H9 (cell line): ENCODE data around the gene LDB3. TPM values are rescaled to one million over a fixed set of nuclear protein-coding genes. Genes with fewer than 3 reads are reported as not detected.

ENCODE experiments used
- DNase-seq: peaks from one replicate; pipeline ENCODE4 v3.0.0-alpha.2; 2017
- H2AFZ ChIP-seq: one replicate; pipeline ENCODE4 v1.6.1; 2013; ENCODE audit warnings: mild to moderate bottlenecking, low read length, control low read depth, moderate library complexity
- H2AK5ac ChIP-seq: 2 replicates; pipeline ENCODE4 v1.6.1; 2013; ENCODE audit warnings: low read length, control low read depth, mixed read lengths; ENCODE audit not compliant: insufficient read length
- H2BK120ac ChIP-seq: one replicate; pipeline ENCODE4 v1.6.1; 2013; ENCODE audit warnings: low read depth, mild to moderate bottlenecking, low read length, control low read depth, inconsistent platforms; ENCODE audit not compliant: poor library complexity, severe bottlenecking
- H2BK12ac ChIP-seq: 2 replicates; pipeline ENCODE4 v1.6.1; 2013; ENCODE audit warnings: low read length, control low read depth, mixed read lengths, low read depth; ENCODE audit not compliant: insufficient read length
- H2BK15ac ChIP-seq: 2 replicates; pipeline ENCODE4 v1.6.1; 2013; ENCODE audit warnings: low read depth, low read length, control low read depth
- H2BK20ac ChIP-seq: one replicate; pipeline ENCODE4 v1.6.1; 2013; ENCODE audit warnings: low read depth, mild to moderate bottlenecking, low read length, control low read depth, inconsistent platforms; ENCODE audit not compliant: poor library complexity, severe bottlenecking
- H2BK5ac ChIP-seq: 2 replicates; pipeline ENCODE4 v1.6.1; 2013; ENCODE audit warnings: low read length, control low read depth, mixed read lengths; ENCODE audit not compliant: insufficient read length
- H3K14ac ChIP-seq: 2 replicates; pipeline ENCODE4 v1.6.1; 2013; ENCODE audit warnings: low read length, control low read depth; ENCODE audit not compliant: insufficient read depth
- H3K18ac ChIP-seq: 2 replicates; pipeline ENCODE4 v1.6.1; 2013; ENCODE audit warnings: low read depth, mild to moderate bottlenecking, mixed read lengths, low read length, control low read depth; ENCODE audit not compliant: insufficient read length
- H3K23ac ChIP-seq: 2 replicates; pipeline ENCODE4 v1.6.1; 2013; ENCODE audit warnings: low read length, control low read depth, mixed read lengths, low read depth; ENCODE audit not compliant: insufficient read length
- H3K23me2 ChIP-seq: 2 replicates; pipeline ENCODE4 v1.6.1; 2013; ENCODE audit warnings: low read depth, mild to moderate bottlenecking, mixed read lengths, low read length, control low read depth; ENCODE audit not compliant: insufficient read length, poor library complexity, severe bottlenecking
- H3K27ac ChIP-seq: 2 replicates; pipeline ENCODE4 v1.5.1; 2013; ENCODE audit warnings: low read length, control low read depth, mixed read lengths, low read depth; ENCODE audit not compliant: insufficient read length
- H3K27me3 ChIP-seq: 2 replicates; pipeline ENCODE4 v1.6.1; 2013; ENCODE audit warnings: low read length, control low read depth, inconsistent platforms; ENCODE audit not compliant: insufficient read depth
- H3K4ac ChIP-seq: 2 replicates; pipeline ENCODE4 v1.6.1; 2013; ENCODE audit warnings: low read depth, mild to moderate bottlenecking, control low read depth, inconsistent platforms, low read length, moderate library complexity
- H3K4me1 ChIP-seq: 2 replicates; pipeline ENCODE4 v1.6.1; 2013; ENCODE audit warnings: low read length, control low read depth, inconsistent platforms; ENCODE audit not compliant: insufficient read depth
- H3K4me2 ChIP-seq: 2 replicates; pipeline ENCODE4 v1.6.1; 2013; ENCODE audit warnings: low read length, control low read depth, mixed read lengths; ENCODE audit not compliant: insufficient read length, insufficient read depth
- H3K56ac ChIP-seq: 2 replicates; pipeline ENCODE4 v1.6.1; 2013; ENCODE audit warnings: low read depth, mild to moderate bottlenecking, mixed read lengths, low read length, control low read depth; ENCODE audit not compliant: insufficient read length
- H3K79me1 ChIP-seq: 2 replicates; pipeline ENCODE4 v1.6.1; 2013; ENCODE audit warnings: low read depth, mild to moderate bottlenecking, moderate library complexity, low read length, control low read depth, inconsistent platforms; ENCODE audit not compliant: insufficient read depth, poor library complexity, severe bottlenecking
- H3K79me2 ChIP-seq: 2 replicates; pipeline ENCODE4 v1.6.1; 2013; ENCODE audit warnings: low read length, control low read depth, inconsistent platforms; ENCODE audit not compliant: insufficient read depth
- H3K9ac ChIP-seq: 2 replicates; pipeline ENCODE4 v1.6.1; 2013; ENCODE audit warnings: low read length, control low read depth, mixed read lengths; ENCODE audit not compliant: insufficient read length; ENCODE audit errors: extremely low read depth
- H3K9me3 ChIP-seq: one replicate; pipeline ENCODE4 v1.6.1; 2013; ENCODE audit warnings: low read depth, low read length, inconsistent platforms; ENCODE audit not compliant: control insufficient read depth
- H3T11ph ChIP-seq: one replicate; pipeline ENCODE4 v1.6.1; 2013; ENCODE audit warnings: mild to moderate bottlenecking, low read length, control low read depth, inconsistent platforms
- H4K20me1 ChIP-seq: one replicate; pipeline ENCODE4 v1.6.1; 2013; ENCODE audit not compliant: control insufficient read depth, insufficient read length, insufficient read depth
- H4K5ac ChIP-seq: 2 replicates; pipeline ENCODE4 v1.6.1; 2013; ENCODE audit warnings: low read depth, mild to moderate bottlenecking, mixed read lengths, low read length, control low read depth; ENCODE audit not compliant: insufficient read length
- H4K8ac ChIP-seq: replicated peaks from 2 replicates; pipeline ENCODE4 v1.6.1; 2013; ENCODE audit warnings: low read length, control low read depth, mixed read lengths, low read depth; ENCODE audit not compliant: insufficient read length
- H4K91ac ChIP-seq: 2 replicates; pipeline ENCODE4 v1.6.1; 2013; ENCODE audit warnings: low read depth, mild to moderate bottlenecking, moderate library complexity, mixed read lengths, low read length, control low read depth; ENCODE audit not compliant: insufficient read length
- H3K27ac Mint-ChIP-seq, 3 experiments: 2 replicates in 2 of 3; 3 replicates in 1 of 3; pipeline ENCODE4 v1.8.0; 2020 to 2021; ENCODE audit warnings: mixed read lengths in 3 of 3, mild to moderate bottlenecking in 1 of 3, moderate library complexity in 1 of 3
- H3K27me3 Mint-ChIP-seq: 2 replicates; pipeline ENCODE4 v1.8.0; 2021; ENCODE audit warnings: low read depth, mild to moderate bottlenecking, moderate library complexity, mixed read lengths
- H3K36me3 Mint-ChIP-seq, 3 experiments: 2 replicates in 2 of 3; 3 replicates in 1 of 3; pipeline ENCODE4 v1.8.0; 2020 to 2021; ENCODE audit warnings: low read depth in 3 of 3, mixed read lengths in 3 of 3; ENCODE audit not compliant: insufficient read depth in 1 of 3
- H3K4me1 Mint-ChIP-seq, 2 experiments: 2 replicates each; pipeline ENCODE4 v1.8.0; 2020; ENCODE audit warnings: mixed read lengths in 2 of 2
- H3K4me3 Mint-ChIP-seq, 2 experiments: 2 replicates in 1 of 2; 3 replicates in 1 of 2; pipeline ENCODE4 v1.8.0; 2020 to 2021; ENCODE audit warnings: mild to moderate bottlenecking in 2 of 2, mixed read lengths in 2 of 2, moderate library complexity in 1 of 2
- H3K9me3 Mint-ChIP-seq, 2 experiments: 2 replicates in 1 of 2; 3 replicates in 1 of 2; pipeline ENCODE4 v1.8.0; 2020; ENCODE audit warnings: mild to moderate bottlenecking in 2 of 2, mixed read lengths in 2 of 2, moderate library complexity in 1 of 2
- CTCF ChIP-seq: fragments of 200-600 bp; sonication (generic); conservative IDR thresholded peaks from 3 replicates; pipeline ENCODE4 v1.8.0; 2021; ENCODE audit warnings: antibody characterized with exemption, mild to moderate bottlenecking
- WGBS: extraction: QIAGEN DNeasy Blood & Tissue Kit; methylation state at CpG from one replicate; pipeline ENCODE4 v1.1.7; 2013; ENCODE audit warnings: missing lambda C conversion rate, low lambda C conversion rate, mixed read lengths; ENCODE audit not compliant: insufficient read length; ENCODE audit errors: extremely low coverage; 5-methylcytosine and 5-hydroxymethylcytosine counted together
- total RNA-seq: library from RNA; stranded (reverse); gene quantifications from 2 replicates; pipeline ENCODE4 v1.2.1, GENCODE V29; 2021

The LDB3 gene
- total RNA-seq, 1 experiment from 2014 or later = 0.17 TPM

- no peak for DNase-seq
- Histone ChIP-seq H2AFZ (no peak overlapping the region), H3K56ac (no peak overlapping the region), H3K79me2 (peaks cover 63% of the 10 kb centered on the region), H4K20me1 (no peaks in the 10 kb centered on the region), H3K14ac (no peak overlapping the region), H3K27me3 (no peaks in the 10 kb centered on the region), H2BK120ac (no peak overlapping the region), H3K4me2 (no peak overlapping the region), H2BK15ac (no peak overlapping the region), H3T11ph (no peak overlapping the region), H2BK20ac (no peak overlapping the region), H3K79me1 (no peaks in the 10 kb centered on the region), H2AK5ac (no peak overlapping the region), H4K91ac (no peak overlapping the region), H3K23me2 (no peaks in the 10 kb centered on the region), H2BK5ac (no peak overlapping the region), H4K5ac (no peak overlapping the region), H3K18ac (no peak overlapping the region), H2BK12ac (no peak overlapping the region), H3K4ac (no peak overlapping the region), H3K27ac (peak overlapping the region; percentile 68), H3K23ac (no peak overlapping the region), H4K8ac (no peak overlapping the region), H3K9me3 (no peaks in the 10 kb centered on the region), H3K9ac (peak overlapping the region; percentile 4), H3K4me1 (peaks cover 17% of the 10 kb centered on the region)
- H3K9me3 Mint-ChIP-seq = no peaks in the 10 kb centered on the region
- H3K36me3 Mint-ChIP-seq = peaks cover 0 to 8% (median 0%) of the 10 kb centered on the region in 3 experiments; a peak in 2 of 7 replicates
- peaks cover 48 to 60% of the 10 kb centered on the region in 2 experiments for H3K4me1 Mint-ChIP-seq
- no CpG with 5 or more reads among the region's 1 CpG for WGBS
- 0 out of 5 replicates have a peak overlapping the region, but pooled peaks of 1 of the 2 experiments have one; percentile 18 for H3K4me3 Mint-ChIP-seq
- no peaks in the 10 kb centered on the region for H3K27me3 Mint-ChIP-seq
- TF ChIP-seq CTCF = no peak
- peak overlapping the region in 1 of 3 experiments; percentile 96; a peak in 2 of 7 replicates for H3K27ac Mint-ChIP-seq
Measured at GRCh38 chr10:86768412-86769062, 100.2 kb downstream of the LDB3 start.
